WTC11 (cell line): ENCODE results near the gene CEBPA. TPM values are rescaled to one million over a fixed set of nuclear protein-coding genes. Genes with fewer than 3 reads are reported as not detected.
A peak's percentile ranks its signal among the peaks of the same experiment; 100 is the strongest.
"Not testable (repeated sequence)": the region's sequence is repeated elsewhere in the genome, so short reads cannot be mapped to it uniquely, and the experiment has no call there.

Source experiments
- ATAC-seq: fragments of 200-7000 bp; cut with Tn5 transposase; 2 replicates; pipeline ENCODE4 v1.10.0; 2021; ENCODE audit warnings: mild to moderate bottlenecking, moderate library complexity
- CTCF ChIA-PET: fragments of 300-600 bp; sonication (Branson Sonifier 250); formaldehyde crosslinking; loops from one replicate; lab custom pipeline; 2021; ENCODE audit warnings: antibody characterized with exemption; lab: Charles Lee
- POLR2A ChIA-PET: fragments of 350-600 bp; sonication (Branson Sonifier 250); formaldehyde crosslinking; loops from one replicate; lab custom pipeline; 2021; ENCODE audit warnings: antibody characterized with exemption; lab: Charles Lee
- DNase-seq: peaks from one replicate; pipeline ENCODE4 v3.0.0; 2021; ENCODE audit warnings: low spot score
- H3K27ac Mint-ChIP-seq: 2 replicates; pipeline ENCODE4 v1.8.0; 2021; ENCODE audit warnings: mixed read lengths
- H3K27me3 Mint-ChIP-seq: 2 replicates; pipeline ENCODE4 v1.8.0; 2021; ENCODE audit warnings: low read depth, mild to moderate bottlenecking, moderate library complexity, mixed read lengths
- H3K36me3 Mint-ChIP-seq: 2 replicates; pipeline ENCODE4 v1.8.0; 2021; ENCODE audit warnings: mixed read lengths
- H3K4me1 Mint-ChIP-seq: 2 replicates; pipeline ENCODE4 v1.8.0; 2022; ENCODE audit warnings: mixed read lengths
- H3K4me3 Mint-ChIP-seq: 2 replicates; pipeline ENCODE4 v1.8.0; 2021; ENCODE audit warnings: mild to moderate bottlenecking, moderate library complexity, mixed read lengths
- H3K9me3 Mint-ChIP-seq: 2 replicates; pipeline ENCODE4 v1.8.0; 2021; ENCODE audit warnings: mixed read lengths
- AR ChIP-seq: fragments of 250-450 bp; sonication (Bioruptor Pico); IDR thresholded peaks from 2 replicates; pipeline ENCODE4 v1.9.0; 2021; ENCODE audit warnings: mild to moderate bottlenecking
- ATF1 ChIP-seq: sonication (generic); formaldehyde crosslinking; IDR thresholded peaks from 2 replicates; pipeline ENCODE4 v1.8.1; 2023; ENCODE audit warnings: mild to moderate bottlenecking, moderate library complexity, missing genetic modification reagents
- GTF2I ChIP-seq: fragments of 250-450 bp; sonication (Bioruptor Pico); conservative IDR thresholded peaks from 2 replicates; pipeline ENCODE4 v1.4.0; 2021; ENCODE audit warnings: mild to moderate bottlenecking
- IRF2 ChIP-seq: sonication (generic); formaldehyde crosslinking; IDR thresholded peaks from 2 replicates; pipeline ENCODE4 v1.8.0; 2022; ENCODE audit warnings: low read depth, missing genetic modification reagents, borderline replicate concordance
- KAT7 ChIP-seq: sonication (generic); formaldehyde crosslinking; IDR thresholded peaks from 2 replicates; pipeline ENCODE4 v1.8.1; 2023; ENCODE audit warnings: missing genetic modification reagents, mild to moderate bottlenecking, borderline replicate concordance
- NR2C2 ChIP-seq: sonication (generic); formaldehyde crosslinking; IDR thresholded peaks from 2 replicates; pipeline ENCODE4 v1.8.0; 2022; ENCODE audit warnings: mild to moderate bottlenecking, missing genetic modification reagents
- SP1 ChIP-seq: sonication (generic); formaldehyde crosslinking; conservative IDR thresholded peaks from 2 replicates; pipeline ENCODE4 v1.8.1; 2022; ENCODE audit warnings: missing genetic modification reagents
- TEAD4 ChIP-seq: sonication (generic); formaldehyde crosslinking; IDR thresholded peaks from 2 replicates; pipeline ENCODE4 v1.8.0; 2022; ENCODE audit warnings: mild to moderate bottlenecking, missing genetic modification reagents
- ZNF121 ChIP-seq: sonication (generic); formaldehyde crosslinking; IDR thresholded peaks from 2 replicates; pipeline ENCODE4 v1.8.0; 2023; ENCODE audit warnings: missing genetic modification reagents
- ZNF263 ChIP-seq: sonication (generic); formaldehyde crosslinking; IDR thresholded peaks from 2 replicates; pipeline ENCODE4 v1.8.1; 2022; ENCODE audit warnings: low read depth, mild to moderate bottlenecking, moderate library complexity, missing genetic modification reagents
- ZNF671 ChIP-seq: fragments of 250-450 bp; sonication (Bioruptor Pico); IDR thresholded peaks from 2 replicates; pipeline ENCODE4 v1.8.0; 2021; ENCODE audit warnings: mild to moderate bottlenecking
- ZSCAN18 ChIP-seq: fragments of 250-450 bp; sonication (Bioruptor Pico); IDR thresholded peaks from 2 replicates; pipeline ENCODE4 v2.1.2; 2022; ENCODE audit warnings: mild to moderate bottlenecking, moderate library complexity
- total RNA-seq: library from RNA; stranded (reverse); gene quantifications from 3 replicates; pipeline ENCODE4 v1.2.3, GENCODE V29; 2021
- TF ChIP-seq, protein P1 (sequence below): sonication (generic); formaldehyde crosslinking; IDR thresholded peaks from 2 replicates; pipeline ENCODE4 v1.8.0; 2023; ENCODE audit warnings: mild to moderate bottlenecking, missing genetic modification reagents
- TF ChIP-seq, protein P2 (sequence below): sonication (generic); formaldehyde crosslinking; conservative IDR thresholded peaks from 2 replicates; pipeline ENCODE4 v1.8.1; 2023; ENCODE audit warnings: mild to moderate bottlenecking, low read depth, missing genetic modification reagents, moderate library complexity

The CEBPA gene
- total RNA-seq, 1 experiment from 2014 or later, result 5.6 TPM

DNA sequence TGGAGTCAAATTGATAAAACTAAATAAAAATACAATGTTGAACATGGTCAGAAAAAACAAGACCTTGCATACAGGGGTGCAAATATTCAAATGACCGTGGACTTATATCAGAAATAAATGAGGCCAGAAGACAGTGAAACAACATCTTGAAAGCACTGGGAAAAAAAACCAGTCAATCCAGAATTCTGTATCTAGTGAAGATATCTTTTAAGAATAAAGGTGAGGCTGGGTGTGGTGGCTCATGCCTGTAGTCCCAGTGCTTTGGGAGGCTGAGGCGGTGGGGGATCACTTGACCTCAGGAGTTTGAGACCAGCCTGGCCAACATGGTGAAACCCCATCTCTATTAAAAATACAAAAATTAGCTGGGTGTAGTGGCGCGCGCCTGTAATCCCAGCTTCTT is 15.2 kb upstream of the CEBPA start (continued):
- TF ChIP-seq, protein P1, sequence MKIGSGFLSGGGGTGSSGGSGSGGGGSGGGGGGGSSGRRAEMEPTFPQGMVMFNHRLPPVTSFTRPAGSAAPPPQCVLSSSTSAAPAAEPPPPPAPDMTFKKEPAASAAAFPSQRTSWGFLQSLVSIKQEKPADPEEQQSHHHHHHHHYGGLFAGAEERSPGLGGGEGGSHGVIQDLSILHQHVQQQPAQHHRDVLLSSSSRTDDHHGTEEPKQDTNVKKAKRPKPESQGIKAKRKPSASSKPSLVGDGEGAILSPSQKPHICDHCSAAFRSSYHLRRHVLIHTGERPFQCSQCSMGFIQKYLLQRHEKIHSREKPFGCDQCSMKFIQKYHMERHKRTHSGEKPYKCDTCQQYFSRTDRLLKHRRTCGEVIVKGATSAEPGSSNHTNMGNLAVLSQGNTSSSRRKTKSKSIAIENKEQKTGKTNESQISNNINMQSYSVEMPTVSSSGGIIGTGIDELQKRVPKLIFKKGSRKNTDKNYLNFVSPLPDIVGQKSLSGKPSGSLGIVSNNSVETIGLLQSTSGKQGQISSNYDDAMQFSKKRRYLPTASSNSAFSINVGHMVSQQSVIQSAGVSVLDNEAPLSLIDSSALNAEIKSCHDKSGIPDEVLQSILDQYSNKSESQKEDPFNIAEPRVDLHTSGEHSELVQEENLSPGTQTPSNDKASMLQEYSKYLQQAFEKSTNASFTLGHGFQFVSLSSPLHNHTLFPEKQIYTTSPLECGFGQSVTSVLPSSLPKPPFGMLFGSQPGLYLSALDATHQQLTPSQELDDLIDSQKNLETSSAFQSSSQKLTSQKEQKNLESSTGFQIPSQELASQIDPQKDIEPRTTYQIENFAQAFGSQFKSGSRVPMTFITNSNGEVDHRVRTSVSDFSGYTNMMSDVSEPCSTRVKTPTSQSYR, result no peak
- TF ChIP-seq ZNF263 (CRISPR knock-in tag), result no peak

- DNase-seq, result no peak
- H3K4me1 Mint-ChIP-seq, result no peaks in the 10 kb centered on the region
- ATAC-seq, result no peak
- no peak for TF ChIP-seq ATF1 (CRISPR knock-in tag)
- TF ChIP-seq IRF2 (CRISPR knock-in tag), result no peak
- no peak for TF ChIP-seq KAT7 (CRISPR knock-in tag)
- TF ChIP-seq ZNF671 (CRISPR knock-in tag), result no peak
- no peak for TF ChIP-seq SP1 (CRISPR knock-in tag)
- no peak for TF ChIP-seq TEAD4 (CRISPR knock-in tag)
- TF ChIP-seq, protein P2, sequence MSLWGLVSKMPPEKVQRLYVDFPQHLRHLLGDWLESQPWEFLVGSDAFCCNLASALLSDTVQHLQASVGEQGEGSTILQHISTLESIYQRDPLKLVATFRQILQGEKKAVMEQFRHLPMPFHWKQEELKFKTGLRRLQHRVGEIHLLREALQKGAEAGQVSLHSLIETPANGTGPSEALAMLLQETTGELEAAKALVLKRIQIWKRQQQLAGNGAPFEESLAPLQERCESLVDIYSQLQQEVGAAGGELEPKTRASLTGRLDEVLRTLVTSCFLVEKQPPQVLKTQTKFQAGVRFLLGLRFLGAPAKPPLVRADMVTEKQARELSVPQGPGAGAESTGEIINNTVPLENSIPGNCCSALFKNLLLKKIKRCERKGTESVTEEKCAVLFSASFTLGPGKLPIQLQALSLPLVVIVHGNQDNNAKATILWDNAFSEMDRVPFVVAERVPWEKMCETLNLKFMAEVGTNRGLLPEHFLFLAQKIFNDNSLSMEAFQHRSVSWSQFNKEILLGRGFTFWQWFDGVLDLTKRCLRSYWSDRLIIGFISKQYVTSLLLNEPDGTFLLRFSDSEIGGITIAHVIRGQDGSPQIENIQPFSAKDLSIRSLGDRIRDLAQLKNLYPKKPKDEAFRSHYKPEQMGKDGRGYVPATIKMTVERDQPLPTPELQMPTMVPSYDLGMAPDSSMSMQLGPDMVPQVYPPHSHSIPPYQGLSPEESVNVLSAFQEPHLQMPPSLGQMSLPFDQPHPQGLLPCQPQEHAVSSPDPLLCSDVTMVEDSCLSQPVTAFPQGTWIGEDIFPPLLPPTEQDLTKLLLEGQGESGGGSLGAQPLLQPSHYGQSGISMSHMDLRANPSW (CRISPR knock-in tag), result no peak
- TF ChIP-seq ZSCAN18, result no peak
- no peak for TF ChIP-seq NR2C2 (CRISPR knock-in tag)
- TF ChIP-seq ZNF121 (CRISPR knock-in tag), result no peak
- no peak for TF ChIP-seq AR
- TF ChIP-seq, all 79 proteins: peak for 0
- Mint-ChIP-seq H3K9me3 (peaks cover 21% of the 10 kb centered on the region), H3K27me3 (peaks cover 3% of the 10 kb centered on the region; the same call in 1 of the 2 replicates), H3K36me3 (peaks cover 10% of the 10 kb centered on the region), H3K4me3 (no peak overlapping the region), H3K27ac (no peak overlapping the region; the same call in 1 of the 2 replicates)
- ChIA-PET POLR2A (no interaction called here), CTCF (no interaction called here)
Observed at GRCh38 chr19:33316541-33317264, 14.4 kb upstream of the CEBPA start.

- H3K36me3 Mint-ChIP-seq, POLR2A ChIA-PET, H3K4me3 Mint-ChIP-seq, H3K27ac Mint-ChIP-seq, ATAC-seq, H3K27me3 Mint-ChIP-seq, DNase-seq, H3K9me3 Mint-ChIP-seq: not testable (repeated sequence)
- CTCF ChIA-PET, result interaction anchor here (0.6 to 0.7 kb wide), 2 partner anchors 80 to 120 kb away, joined by 3 to 4 read pairs; no protein-coding TSS in a partner anchor
- peaks cover 10% of the 10 kb centered on the region for H3K4me1 Mint-ChIP-seq
- peak; percentile 62; the same call in 1 of the 2 replicates for TF ChIP-seq GTF2I (CRISPR knock-in tag)
Observed at GRCh38 chr19:33312808-33313207, 10.5 kb upstream of the CEBPA start.
